HG03469 (cell line): Measurements from ENCODE around the gene PLPPR1.
"Not testable (repeated sequence)": the region's sequence is repeated elsewhere in the genome, so short reads cannot be mapped to it uniquely, and the experiment has no call there.

Source experiments
- ATAC-seq: cut with Tn5 transposase; IDR thresholded peaks from one replicate; pipeline ENCODE4 v1.9.1; 2021; ENCODE audit warnings: mild to moderate bottlenecking, moderate library complexity, moderate number of reproducible peaks; ENCODE audit not compliant: unreplicated experiment

PLPPR1 gene

DNA sequence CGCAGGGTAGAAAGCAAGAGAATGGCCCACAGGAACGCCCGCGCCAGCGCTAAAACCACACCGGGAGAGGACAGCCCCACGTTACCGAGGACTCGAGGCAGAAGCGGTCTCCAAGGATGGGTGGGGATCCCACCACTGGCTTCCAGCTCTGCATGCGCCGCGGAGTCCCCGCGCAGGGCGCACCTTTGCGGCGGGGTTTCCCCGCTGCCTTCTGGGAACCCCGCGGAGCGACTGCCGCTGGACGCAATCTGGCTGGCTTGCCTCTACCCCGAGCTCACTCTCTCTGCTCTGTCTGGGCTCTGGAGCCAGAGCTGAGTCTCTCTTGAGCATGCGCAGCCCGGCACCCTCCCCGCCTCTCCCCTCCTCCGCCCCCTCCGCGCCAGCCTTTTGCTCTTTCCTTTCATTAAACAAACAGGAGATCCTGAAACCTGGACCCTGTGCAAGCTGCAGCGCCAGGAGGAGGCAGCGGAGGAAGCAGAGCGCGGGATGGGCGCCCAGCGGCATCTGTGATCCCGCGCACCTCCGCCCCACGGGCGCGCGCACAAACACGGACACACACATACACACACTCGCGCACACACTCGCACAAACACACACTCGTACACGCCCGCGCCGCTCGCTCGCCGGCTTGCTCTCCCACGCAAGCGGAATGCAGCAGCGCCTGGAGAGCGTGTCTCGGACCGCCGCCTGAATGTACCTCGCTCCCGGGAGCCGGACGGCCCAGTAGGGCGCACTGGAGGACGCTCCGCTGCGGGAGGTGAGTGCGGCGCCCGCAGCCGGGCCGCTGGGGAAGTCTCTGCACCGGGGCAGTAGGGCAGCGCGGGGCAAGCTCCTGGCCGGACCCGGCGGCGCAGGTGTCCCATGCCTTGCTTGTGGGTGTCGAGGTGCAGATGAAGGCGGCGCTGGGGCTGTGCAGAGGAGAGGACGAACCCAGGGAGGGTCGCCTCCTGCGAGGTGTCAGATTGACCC lies at the start of gene PLPPR1:
Gene PLPPR1, plus strand, starts transcription at position 382 of the 969 bp plus-strand sequence.
- ATAC-seq = no peak

DNA sequence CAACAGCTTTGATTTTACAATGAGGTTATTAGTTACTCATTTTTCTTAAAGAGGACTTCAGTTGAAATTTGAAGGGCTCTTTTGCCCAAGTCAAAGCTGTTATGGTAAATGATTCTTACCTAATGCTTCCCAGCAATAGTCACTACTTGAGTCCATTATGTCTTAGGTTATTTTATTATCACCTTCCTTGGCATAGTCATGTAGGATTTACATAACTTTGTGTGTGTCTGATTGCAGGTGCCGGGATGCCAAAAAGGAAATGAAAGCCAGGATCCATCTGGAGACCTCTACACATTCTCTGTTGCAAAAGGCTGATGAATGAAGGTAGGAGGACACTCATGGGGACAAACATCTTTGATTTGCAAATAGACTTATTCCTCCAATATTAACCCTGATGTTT lies 38.8 kb upstream of the PLPPR1 start:
- no peak for ATAC-seq

DNA sequence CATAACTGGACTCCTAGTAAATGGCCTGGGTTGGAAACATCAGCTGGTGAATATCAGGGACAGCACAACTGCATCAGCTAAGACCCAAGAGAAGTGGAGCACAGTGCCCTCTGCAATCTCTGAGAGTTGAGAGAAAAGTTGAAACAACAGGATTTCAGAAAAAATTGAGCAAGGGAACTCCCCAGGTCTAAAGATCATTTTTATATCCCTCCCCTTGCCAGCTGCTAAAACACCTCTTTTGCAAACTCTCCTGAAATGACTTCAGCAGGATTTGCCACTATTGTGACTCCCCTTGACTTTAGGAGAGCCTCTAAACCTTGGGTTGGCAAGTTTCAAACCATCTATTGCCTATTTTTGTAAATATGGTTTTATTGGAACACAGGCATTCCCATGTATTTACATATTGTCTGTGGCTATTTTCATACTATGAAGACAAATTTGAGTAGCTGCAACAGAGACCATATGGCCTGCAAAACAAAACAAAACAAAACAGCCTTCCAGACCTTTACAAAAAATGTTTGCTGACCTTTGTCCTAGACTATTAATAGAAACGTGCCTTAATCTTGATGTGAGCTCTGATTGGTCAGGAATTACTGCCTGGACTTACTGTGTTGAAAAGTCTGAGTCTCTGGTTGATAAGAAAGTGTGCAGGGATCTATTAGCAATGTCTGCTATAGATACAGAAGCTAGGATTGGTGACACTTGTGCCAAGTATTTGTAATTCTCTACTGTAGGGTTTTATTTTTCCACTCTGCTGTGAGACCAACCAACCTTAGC lies 37.7 kb upstream of the PLPPR1 start:
- ATAC-seq = no peak

DNA sequence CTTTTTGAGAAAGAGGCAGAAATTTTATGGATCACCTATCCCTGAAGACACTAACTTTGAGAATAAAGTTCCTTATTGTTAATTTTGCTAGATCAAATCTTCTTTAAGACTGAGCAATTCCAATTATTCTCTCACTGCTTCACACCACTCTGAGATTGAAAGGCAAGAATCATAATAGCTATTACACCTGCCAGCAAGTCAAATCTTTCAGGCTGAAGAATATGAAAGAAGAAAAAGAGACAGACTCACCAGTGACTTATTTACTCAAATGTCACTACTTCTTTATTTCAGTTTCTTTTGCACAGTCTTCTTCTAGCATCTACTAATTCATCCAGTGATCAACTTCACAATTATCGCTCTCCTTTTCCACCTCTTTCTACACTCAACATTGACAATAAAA lies 35.9 kb upstream of the PLPPR1 start:
- no peak for ATAC-seq

DNA sequence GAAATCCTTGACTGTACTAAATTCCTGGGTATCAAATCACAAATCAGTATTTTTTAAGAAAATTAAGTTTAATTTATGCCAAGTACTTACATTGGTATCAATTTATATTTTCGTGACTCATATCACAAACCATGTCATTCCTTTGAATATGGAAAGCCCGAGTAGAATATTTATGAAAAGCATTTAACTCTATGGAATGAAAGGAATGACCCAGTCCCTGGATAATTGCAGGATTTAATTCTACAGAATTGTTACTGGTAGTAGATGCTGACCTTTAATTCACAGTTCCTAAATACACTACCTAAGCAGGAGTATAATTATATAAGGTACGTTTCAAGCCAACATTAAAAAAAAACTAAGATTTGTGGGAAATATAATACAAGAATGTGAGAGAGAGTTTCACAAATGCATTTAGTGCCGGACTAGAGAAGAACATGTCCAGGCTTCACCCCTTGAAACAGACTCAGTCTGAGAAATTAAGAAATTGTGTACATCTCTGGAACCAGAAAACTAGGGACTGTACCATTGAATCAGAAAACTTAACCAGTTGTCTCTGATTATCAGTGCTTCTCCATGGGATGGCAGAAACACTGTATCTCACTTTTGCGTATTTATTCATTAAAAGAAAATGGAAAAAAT lies 28.5 kb upstream of the PLPPR1 start:
- ATAC-seq = no peak

DNA sequence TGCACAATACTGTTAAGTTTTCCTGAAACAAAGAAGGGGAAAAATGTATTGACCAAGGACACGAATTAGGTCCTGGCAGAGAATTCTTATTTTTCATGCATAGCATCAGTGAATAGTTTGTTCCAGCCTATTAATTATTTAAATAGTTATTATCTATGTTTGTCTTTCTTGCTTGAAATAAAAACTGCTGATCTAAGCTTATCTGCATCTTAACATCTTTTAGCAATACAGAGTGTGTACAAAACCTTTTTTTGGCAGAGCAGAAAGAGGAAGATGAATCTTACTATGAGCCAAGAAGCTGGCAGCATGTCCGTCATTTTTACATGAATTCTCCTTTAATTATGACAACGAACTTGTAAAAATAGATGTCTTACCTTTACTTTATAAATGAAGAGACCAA lies 23.3 kb upstream of the PLPPR1 start:
- no peak for ATAC-seq

DNA sequence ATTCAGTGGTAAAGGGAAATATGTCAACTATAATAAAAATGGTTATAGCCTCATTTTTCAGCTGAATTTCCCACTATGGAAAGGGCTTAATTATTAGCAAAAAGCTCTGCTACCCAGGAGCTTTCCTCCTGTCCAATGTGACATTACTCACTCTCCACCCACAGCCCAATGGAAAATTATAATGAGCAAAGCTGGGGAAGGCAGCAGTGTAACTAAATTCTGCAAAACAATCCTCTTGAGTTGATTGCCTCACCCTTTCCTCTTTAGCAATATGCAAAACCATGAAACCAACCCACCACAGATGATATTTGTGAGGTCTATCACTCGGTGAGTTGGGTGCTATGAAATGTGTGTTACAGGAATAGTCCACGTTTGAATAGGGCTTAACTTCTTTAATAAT lies 14.0 kb upstream of the PLPPR1 start:
- ATAC-seq = no peak

DNA sequence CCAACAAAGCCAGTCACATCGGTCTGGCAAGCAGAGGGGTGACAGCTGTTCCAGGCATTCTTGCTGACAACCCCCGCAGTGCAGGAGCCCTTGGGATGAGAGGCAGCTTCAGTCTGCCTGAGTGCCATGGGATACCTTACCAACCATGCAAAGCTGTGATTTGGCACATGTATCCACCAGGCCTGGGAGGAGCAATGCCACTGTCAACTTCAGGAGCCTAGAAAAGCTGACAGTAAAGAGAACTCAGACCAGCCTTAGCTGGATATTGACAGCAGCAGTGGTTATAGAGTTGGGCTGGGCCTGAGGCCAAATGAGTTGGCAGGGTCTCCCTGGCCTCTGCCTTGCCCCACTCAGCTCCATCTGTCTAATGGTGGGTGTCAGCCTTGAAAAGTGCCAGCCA lies 10.1 kb upstream of the PLPPR1 start:
- ATAC-seq = no peak

DNA sequence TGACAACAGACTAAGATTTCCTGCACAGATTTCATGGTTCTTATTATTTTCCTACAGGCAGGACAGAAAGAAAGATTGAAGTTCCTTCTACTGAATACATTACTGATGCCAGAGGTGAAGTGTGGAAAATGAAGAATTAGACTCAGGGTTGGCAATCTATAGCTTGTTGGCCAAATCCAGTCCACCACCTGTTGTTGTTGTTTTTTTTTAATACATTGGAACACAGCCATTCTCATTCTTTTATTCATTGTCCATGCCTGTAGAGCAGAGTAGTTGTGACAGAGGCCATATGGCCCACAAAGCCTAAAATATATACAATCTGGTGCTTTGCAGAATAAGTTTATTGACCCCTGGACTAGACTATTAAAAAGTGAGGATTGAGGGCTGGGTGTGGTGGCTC lies 5.8 kb upstream of the PLPPR1 start:
- ATAC-seq = no peak

DNA sequence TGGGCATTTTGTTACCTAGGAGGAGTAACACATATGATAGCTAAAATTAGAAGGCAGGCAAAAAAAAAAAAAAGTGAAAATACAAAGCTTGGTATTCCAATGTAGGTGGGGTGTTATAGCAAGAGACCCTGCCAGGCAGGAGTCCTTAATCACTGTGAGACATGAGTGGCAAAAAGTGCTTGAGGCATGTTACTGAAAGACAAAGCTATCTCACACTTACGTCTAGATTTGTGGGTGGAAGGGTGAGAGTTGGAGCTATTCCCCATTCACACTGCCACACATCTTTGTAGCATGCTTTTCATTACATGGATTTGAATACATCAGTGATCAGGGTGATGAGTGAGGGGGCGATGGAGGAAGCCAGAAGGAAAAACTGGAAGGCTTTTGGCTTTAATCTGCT lies 2.6 kb upstream of the PLPPR1 start:
- ATAC-seq = no peak

DNA sequence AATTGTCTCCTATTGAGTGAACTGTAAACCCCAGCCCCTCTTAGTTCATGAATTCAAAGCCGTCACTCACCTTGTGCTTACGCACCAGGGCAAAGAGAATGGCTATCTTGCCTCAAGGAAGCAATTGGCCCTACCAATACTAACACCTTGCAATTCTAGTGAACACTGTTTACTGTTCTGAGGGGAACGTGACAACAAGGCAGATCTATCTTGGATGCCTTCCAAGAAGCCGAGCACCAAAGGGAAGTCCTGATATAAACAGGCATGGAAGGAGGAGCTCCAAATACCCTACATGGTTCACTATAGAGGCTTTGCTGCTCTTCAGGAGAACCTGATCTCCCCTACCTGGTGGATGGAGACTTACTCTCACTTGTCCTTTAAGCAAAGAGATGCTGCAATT lies 1.7 kb upstream of the PLPPR1 start:
- no peak for ATAC-seq

DNA sequence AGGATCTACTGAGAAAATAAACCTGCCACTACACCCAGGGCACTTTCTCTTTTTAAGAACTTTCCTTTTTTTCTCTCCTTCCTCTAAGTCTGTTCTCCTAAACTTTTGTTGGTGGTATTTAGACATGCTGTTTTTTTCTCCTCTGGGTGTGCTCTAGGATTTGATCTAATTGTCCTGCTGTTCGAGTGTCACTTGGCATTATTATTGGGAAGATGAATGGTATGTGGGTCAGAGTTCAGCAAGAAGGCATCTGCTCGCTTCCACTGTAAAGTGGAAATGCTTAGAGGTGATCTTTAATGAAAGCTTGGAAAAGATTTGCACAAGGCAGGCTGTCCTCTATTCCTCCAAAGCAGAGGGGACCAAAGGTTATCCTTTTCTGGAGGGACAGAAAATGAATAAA lies 1.3 kb upstream of the PLPPR1 start:
- ATAC-seq = no peak

DNA sequence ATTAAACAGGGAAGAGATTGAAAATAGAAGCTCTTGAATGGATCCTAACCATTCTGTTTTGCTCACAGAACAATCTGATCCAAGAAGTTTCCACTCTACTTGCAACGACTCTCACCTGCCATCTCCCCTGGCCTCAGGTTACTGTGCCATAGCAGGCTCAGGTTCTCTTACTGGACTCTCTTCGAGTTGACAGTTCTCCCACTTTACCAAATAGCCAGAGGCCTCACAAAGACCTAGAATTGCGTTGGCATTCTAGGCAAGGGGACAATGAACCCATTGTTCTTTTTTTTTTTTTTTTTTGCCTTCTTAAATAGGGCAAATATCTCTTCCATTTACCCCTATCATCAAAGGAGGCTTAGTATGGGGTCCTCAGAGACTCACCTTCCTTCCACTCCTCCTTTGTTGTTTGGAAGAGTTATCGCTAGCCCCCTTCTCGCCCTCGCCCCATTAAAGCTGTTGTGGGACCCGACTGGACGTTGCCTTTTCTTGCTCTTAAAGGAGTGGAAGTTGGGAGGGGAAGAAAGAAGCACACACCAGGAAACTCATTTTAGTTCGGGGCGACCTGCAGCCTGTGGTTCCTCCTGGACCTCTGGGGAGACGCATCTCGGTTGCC lies 688 bp upstream of the PLPPR1 start:
- no peak for ATAC-seq

DNA sequence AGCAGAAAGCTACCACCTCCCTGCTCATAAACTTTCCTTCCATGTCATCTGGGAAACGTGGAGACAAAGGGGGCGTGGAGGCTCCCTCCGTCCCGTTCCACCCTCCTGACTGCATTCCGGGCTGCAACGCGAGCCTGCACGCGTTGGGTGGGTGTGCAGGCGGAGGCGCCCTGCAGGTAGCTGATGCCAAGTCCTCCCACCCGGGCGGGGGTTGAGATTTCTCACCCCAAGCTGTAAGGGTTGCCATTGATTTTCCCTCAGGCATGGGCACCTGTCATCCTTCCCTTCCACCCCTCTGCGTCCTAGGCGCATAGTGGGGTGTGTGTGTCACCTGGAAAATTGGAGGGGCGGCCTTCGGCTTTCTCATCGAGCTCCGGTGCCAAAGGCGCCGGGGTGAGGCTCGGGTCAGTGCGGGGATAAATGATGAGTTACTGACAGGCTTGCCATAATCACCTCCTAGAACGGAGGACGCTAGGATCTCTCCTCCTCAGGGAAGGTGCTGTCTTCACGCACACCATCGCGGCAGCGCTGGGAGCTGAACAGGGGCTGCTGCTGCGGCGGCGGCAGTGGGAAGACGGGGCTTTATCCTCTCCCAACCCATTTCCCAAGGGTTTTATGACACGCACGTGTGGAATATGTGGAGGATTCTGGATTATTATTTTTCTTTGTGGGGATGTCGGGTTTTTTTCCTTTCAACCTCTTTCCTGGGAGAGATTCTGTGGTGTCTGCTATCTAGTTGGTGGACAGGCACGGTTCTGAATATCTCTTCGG lies 973 bp downstream of the PLPPR1 start:
- ATAC-seq = no peak

DNA sequence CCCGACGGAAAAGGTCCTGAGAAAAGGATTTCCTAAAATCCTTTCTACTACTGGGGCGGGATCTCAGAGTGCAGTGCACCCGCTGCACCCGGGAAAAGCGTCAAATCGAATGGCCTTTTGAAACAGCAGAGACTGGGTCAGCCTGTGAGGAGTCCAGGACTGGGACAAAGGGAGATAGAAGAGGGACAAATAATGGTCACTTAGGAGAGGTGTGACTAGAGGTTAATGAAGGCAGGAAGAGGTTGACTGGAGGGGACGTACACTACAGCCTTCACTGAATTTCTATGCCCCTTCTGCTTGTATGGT lies 1.5 kb downstream of the PLPPR1 start:
- no peak for ATAC-seq

DNA sequence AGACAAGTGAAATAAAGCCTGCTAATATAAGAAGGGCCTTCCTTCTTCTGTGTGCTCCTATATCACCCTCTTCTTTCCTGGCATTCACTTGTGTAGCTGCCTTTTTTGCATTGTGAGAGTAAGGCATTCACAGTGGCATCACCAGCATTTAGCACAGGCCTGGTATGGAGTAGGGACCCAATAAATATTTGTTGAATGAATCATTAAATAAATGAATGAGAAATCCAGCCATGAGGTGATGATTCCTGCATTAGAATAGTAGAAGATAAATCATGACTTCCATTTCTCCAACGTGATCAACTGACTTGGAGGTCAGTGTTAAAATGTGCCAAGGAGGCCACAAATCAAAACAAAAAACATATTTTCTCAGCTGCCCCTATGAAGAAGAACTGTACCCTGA lies 3.9 kb downstream of the PLPPR1 start:
- ATAC-seq = no peak

DNA sequence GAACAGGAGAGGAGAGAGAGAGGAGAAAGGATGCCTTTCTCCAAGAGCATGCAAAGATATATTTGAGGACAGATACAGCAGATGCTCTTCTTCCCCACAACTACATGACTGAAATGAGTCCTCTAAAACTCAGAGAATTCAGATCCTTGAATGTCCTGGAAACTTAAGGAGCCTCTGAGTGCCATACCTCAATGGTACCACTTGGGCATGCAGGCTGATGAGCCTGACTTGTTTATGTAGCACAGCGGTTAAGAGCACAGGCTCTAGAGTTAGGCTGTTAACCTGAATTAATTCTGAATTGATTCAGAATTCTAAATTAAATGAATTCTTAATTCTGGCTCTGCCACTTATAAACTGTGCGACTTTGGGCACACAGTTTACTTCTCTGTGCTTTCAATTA lies 5.7 kb downstream of the PLPPR1 start:
- no peak for ATAC-seq

DNA sequence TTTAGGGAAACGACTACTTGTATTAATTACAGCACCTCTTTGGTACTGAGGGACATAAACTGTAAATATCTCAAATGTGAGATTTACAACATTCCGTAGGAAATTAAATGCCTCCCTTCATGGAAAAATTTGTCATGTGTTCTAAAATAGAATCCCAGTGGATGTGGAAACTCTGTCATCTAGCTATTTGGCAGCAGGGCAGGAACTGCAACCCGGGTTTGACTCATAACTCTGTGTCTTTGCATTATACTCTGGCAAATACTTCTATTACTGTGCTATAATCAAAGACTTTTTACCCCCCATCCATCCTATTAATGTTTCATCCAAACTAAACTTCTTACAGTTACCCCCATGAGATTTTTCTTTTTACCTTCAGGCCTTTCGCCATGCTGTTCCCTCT lies 6.6 kb downstream of the PLPPR1 start:
- ATAC-seq = no peak

DNA sequence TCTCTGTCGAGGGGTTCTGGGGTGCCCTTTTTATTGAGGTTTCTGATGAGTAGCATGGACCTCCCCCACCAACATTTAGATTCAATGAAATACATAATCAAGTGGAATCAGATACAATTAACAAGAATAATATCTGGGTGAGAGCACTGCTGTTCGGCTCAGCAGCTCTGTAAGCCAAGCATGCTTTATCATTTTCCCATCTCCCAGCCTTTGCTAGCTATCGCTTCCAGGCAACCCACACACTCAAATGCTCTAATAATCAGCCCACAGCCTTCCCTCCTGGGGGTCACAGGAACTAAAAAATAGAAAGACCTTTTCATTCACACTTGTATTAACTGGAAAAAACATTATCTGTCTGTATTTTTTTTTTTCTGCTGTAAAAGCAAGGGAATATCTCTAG lies 8.9 kb downstream of the PLPPR1 start:
- ATAC-seq = no peak

DNA sequence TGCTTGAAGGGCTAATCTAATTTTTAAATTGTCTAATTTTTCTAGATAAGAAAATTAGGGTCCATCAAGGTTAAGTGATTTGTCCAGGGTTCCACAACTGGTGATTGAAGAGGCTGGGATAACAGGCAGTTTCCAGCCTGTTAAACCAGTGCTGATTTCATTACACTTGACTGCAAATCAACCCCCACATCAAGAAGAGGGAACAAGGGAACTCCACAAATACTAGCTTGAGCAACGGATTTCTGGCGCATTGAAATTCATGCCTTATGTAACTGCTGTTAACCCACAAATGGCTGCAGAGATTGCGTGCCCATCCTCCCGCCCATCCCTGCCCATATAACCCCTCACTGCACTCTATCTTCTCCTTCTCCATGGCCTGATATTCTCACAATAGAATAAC lies 10.0 kb downstream of the PLPPR1 start:
- ATAC-seq = no peak

DNA sequence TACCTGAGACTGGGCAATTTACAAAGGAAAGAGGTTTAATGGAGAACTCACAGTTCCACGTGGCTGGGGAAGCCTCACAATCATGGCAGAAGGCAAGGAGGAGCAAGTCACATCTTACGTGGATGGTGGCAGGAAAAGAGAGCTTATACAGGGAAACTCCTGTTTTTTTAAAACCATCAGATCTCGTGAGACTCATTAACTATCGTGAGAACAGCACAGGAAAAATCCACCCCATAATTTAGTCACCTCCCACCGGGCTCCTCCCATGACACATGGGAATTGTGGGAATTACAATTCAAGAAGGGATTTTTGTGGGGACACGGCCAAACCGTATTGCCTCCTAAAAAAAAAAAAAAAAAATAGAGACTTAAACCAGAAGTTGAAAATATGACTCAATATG lies 11.1 kb downstream of the PLPPR1 start:
- ATAC-seq = not testable (repeated sequence)
